H9 (cell line): Measurements from ENCODE around the gene VIM. TPM values are rescaled to one million over a fixed set of nuclear protein-coding genes. Genes with fewer than 3 reads are reported as not detected.

Experiments
- DNase-seq: peaks from one replicate; pipeline ENCODE4 v3.0.0-alpha.2; 2017
- H2AFZ ChIP-seq: one replicate; pipeline ENCODE4 v1.6.1; 2013; ENCODE audit warnings: mild to moderate bottlenecking, low read length, control low read depth, moderate library complexity
- H2AK5ac ChIP-seq: 2 replicates; pipeline ENCODE4 v1.6.1; 2013; ENCODE audit warnings: low read length, control low read depth, mixed read lengths; ENCODE audit not compliant: insufficient read length
- H2BK120ac ChIP-seq: one replicate; pipeline ENCODE4 v1.6.1; 2013; ENCODE audit warnings: low read depth, mild to moderate bottlenecking, low read length, control low read depth, inconsistent platforms; ENCODE audit not compliant: poor library complexity, severe bottlenecking
- H2BK12ac ChIP-seq: 2 replicates; pipeline ENCODE4 v1.6.1; 2013; ENCODE audit warnings: low read length, control low read depth, mixed read lengths, low read depth; ENCODE audit not compliant: insufficient read length
- H2BK15ac ChIP-seq: 2 replicates; pipeline ENCODE4 v1.6.1; 2013; ENCODE audit warnings: low read depth, low read length, control low read depth
- H2BK20ac ChIP-seq: one replicate; pipeline ENCODE4 v1.6.1; 2013; ENCODE audit warnings: low read depth, mild to moderate bottlenecking, low read length, control low read depth, inconsistent platforms; ENCODE audit not compliant: poor library complexity, severe bottlenecking
- H2BK5ac ChIP-seq: 2 replicates; pipeline ENCODE4 v1.6.1; 2013; ENCODE audit warnings: low read length, control low read depth, mixed read lengths; ENCODE audit not compliant: insufficient read length
- H3K14ac ChIP-seq: 2 replicates; pipeline ENCODE4 v1.6.1; 2013; ENCODE audit warnings: low read length, control low read depth; ENCODE audit not compliant: insufficient read depth
- H3K18ac ChIP-seq: 2 replicates; pipeline ENCODE4 v1.6.1; 2013; ENCODE audit warnings: low read depth, mild to moderate bottlenecking, mixed read lengths, low read length, control low read depth; ENCODE audit not compliant: insufficient read length
- H3K23ac ChIP-seq: 2 replicates; pipeline ENCODE4 v1.6.1; 2013; ENCODE audit warnings: low read length, control low read depth, mixed read lengths, low read depth; ENCODE audit not compliant: insufficient read length
- H3K23me2 ChIP-seq: 2 replicates; pipeline ENCODE4 v1.6.1; 2013; ENCODE audit warnings: low read depth, mild to moderate bottlenecking, mixed read lengths, low read length, control low read depth; ENCODE audit not compliant: insufficient read length, poor library complexity, severe bottlenecking
- H3K27ac ChIP-seq: 2 replicates; pipeline ENCODE4 v1.5.1; 2013; ENCODE audit warnings: low read length, control low read depth, mixed read lengths, low read depth; ENCODE audit not compliant: insufficient read length
- H3K27me3 ChIP-seq: 2 replicates; pipeline ENCODE4 v1.6.1; 2013; ENCODE audit warnings: low read length, control low read depth, inconsistent platforms; ENCODE audit not compliant: insufficient read depth
- H3K4ac ChIP-seq: 2 replicates; pipeline ENCODE4 v1.6.1; 2013; ENCODE audit warnings: low read depth, mild to moderate bottlenecking, control low read depth, inconsistent platforms, low read length, moderate library complexity
- H3K4me1 ChIP-seq: 2 replicates; pipeline ENCODE4 v1.6.1; 2013; ENCODE audit warnings: low read length, control low read depth, inconsistent platforms; ENCODE audit not compliant: insufficient read depth
- H3K4me2 ChIP-seq: 2 replicates; pipeline ENCODE4 v1.6.1; 2013; ENCODE audit warnings: low read length, control low read depth, mixed read lengths; ENCODE audit not compliant: insufficient read length, insufficient read depth
- H3K56ac ChIP-seq: 2 replicates; pipeline ENCODE4 v1.6.1; 2013; ENCODE audit warnings: low read depth, mild to moderate bottlenecking, mixed read lengths, low read length, control low read depth; ENCODE audit not compliant: insufficient read length
- H3K79me1 ChIP-seq: 2 replicates; pipeline ENCODE4 v1.6.1; 2013; ENCODE audit warnings: low read depth, mild to moderate bottlenecking, moderate library complexity, low read length, control low read depth, inconsistent platforms; ENCODE audit not compliant: insufficient read depth, poor library complexity, severe bottlenecking
- H3K79me2 ChIP-seq: 2 replicates; pipeline ENCODE4 v1.6.1; 2013; ENCODE audit warnings: low read length, control low read depth, inconsistent platforms; ENCODE audit not compliant: insufficient read depth
- H3K9ac ChIP-seq: 2 replicates; pipeline ENCODE4 v1.6.1; 2013; ENCODE audit warnings: low read length, control low read depth, mixed read lengths; ENCODE audit not compliant: insufficient read length; ENCODE audit errors: extremely low read depth
- H3K9me3 ChIP-seq: one replicate; pipeline ENCODE4 v1.6.1; 2013; ENCODE audit warnings: low read depth, low read length, inconsistent platforms; ENCODE audit not compliant: control insufficient read depth
- H3T11ph ChIP-seq: one replicate; pipeline ENCODE4 v1.6.1; 2013; ENCODE audit warnings: mild to moderate bottlenecking, low read length, control low read depth, inconsistent platforms
- H4K20me1 ChIP-seq: one replicate; pipeline ENCODE4 v1.6.1; 2013; ENCODE audit not compliant: control insufficient read depth, insufficient read length, insufficient read depth
- H4K5ac ChIP-seq: 2 replicates; pipeline ENCODE4 v1.6.1; 2013; ENCODE audit warnings: low read depth, mild to moderate bottlenecking, mixed read lengths, low read length, control low read depth; ENCODE audit not compliant: insufficient read length
- H4K8ac ChIP-seq: replicated peaks from 2 replicates; pipeline ENCODE4 v1.6.1; 2013; ENCODE audit warnings: low read length, control low read depth, mixed read lengths, low read depth; ENCODE audit not compliant: insufficient read length
- H4K91ac ChIP-seq: 2 replicates; pipeline ENCODE4 v1.6.1; 2013; ENCODE audit warnings: low read depth, mild to moderate bottlenecking, moderate library complexity, mixed read lengths, low read length, control low read depth; ENCODE audit not compliant: insufficient read length
- H3K27ac Mint-ChIP-seq, 3 experiments: 2 replicates in 2 of 3; 3 replicates in 1 of 3; pipeline ENCODE4 v1.8.0; 2020 to 2021; ENCODE audit warnings: mixed read lengths in 3 of 3, mild to moderate bottlenecking in 1 of 3, moderate library complexity in 1 of 3
- H3K27me3 Mint-ChIP-seq: 2 replicates; pipeline ENCODE4 v1.8.0; 2021; ENCODE audit warnings: low read depth, mild to moderate bottlenecking, moderate library complexity, mixed read lengths
- H3K36me3 Mint-ChIP-seq, 3 experiments: 2 replicates in 2 of 3; 3 replicates in 1 of 3; pipeline ENCODE4 v1.8.0; 2020 to 2021; ENCODE audit warnings: low read depth in 3 of 3, mixed read lengths in 3 of 3; ENCODE audit not compliant: insufficient read depth in 1 of 3
- H3K4me1 Mint-ChIP-seq, 2 experiments: 2 replicates each; pipeline ENCODE4 v1.8.0; 2020; ENCODE audit warnings: mixed read lengths in 2 of 2
- H3K4me3 Mint-ChIP-seq, 2 experiments: 2 replicates in 1 of 2; 3 replicates in 1 of 2; pipeline ENCODE4 v1.8.0; 2020 to 2021; ENCODE audit warnings: mild to moderate bottlenecking in 2 of 2, mixed read lengths in 2 of 2, moderate library complexity in 1 of 2
- H3K9me3 Mint-ChIP-seq, 2 experiments: 2 replicates in 1 of 2; 3 replicates in 1 of 2; pipeline ENCODE4 v1.8.0; 2020; ENCODE audit warnings: mild to moderate bottlenecking in 2 of 2, mixed read lengths in 2 of 2, moderate library complexity in 1 of 2
- CTCF ChIP-seq: fragments of 200-600 bp; sonication (generic); conservative IDR thresholded peaks from 3 replicates; pipeline ENCODE4 v1.8.0; 2021; ENCODE audit warnings: antibody characterized with exemption, mild to moderate bottlenecking
- WGBS: extraction: QIAGEN DNeasy Blood & Tissue Kit; methylation state at CpG from one replicate; pipeline ENCODE4 v1.1.7; 2013; ENCODE audit warnings: missing lambda C conversion rate, low lambda C conversion rate, mixed read lengths; ENCODE audit not compliant: insufficient read length; ENCODE audit errors: extremely low coverage; 5-methylcytosine and 5-hydroxymethylcytosine counted together
- total RNA-seq: library from RNA; stranded (reverse); gene quantifications from 2 replicates; pipeline ENCODE4 v1.2.1, GENCODE V29; 2021

The VIM gene
- total RNA-seq, 1 experiment from 2014 or later = 232 TPM

DNA sequence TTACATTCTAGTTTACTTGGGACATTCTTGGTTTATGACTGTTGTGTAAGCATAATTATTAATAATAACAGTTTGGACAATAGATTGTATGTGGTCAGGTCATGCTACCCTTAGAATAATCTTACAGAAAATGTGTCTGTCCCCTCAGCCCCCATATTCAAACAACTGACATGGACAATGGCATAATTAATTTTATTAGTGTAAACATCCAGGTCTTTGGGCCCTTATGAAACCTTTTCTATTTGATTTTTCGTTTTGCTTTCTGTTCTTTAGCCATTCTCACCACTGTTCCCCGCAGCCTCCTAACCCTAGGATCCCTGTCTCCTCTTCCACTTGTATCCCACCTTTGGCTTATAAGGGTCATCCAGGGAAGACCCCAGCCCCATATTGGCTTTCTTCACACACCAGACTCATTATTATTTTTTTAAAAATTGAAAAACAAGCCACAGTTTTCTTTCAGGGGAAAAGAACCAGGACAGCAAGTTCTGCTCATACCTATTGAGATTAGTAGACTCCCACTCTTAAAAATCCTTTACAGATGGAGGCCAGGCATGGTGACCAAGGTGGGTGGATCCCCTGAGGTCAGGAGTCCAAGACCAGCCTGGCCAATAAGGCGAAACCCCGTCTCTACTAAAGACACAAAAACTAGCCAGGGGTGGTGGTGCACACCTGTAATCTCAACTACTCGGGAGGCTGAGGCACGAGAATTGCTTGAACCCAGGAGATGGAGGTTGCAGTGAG lies 11.5 kb downstream of the VIM start:
- H3K4me3 Mint-ChIP-seq = no peak overlapping the region
- no peaks in the 10 kb centered on the region for H4K20me1 ChIP-seq
- no peak for DNase-seq

More for the DNA sequence above, 11.5 kb downstream of the VIM start:
- Histone ChIP-seq H2BK120ac (no peak overlapping the region), H3K18ac (no peak overlapping the region), H2BK12ac (no peak overlapping the region), H2BK5ac (no peak overlapping the region), H4K5ac (no peak overlapping the region), H3K4ac (no peak overlapping the region), H2AFZ (no peak overlapping the region), H3K79me2 (no peaks in the 10 kb centered on the region), H3K56ac (no peak overlapping the region), H3K23ac (no peak overlapping the region), H3K4me2 (no peak overlapping the region), H3K4me1 (no peaks in the 10 kb centered on the region), H3K9ac (no peak overlapping the region), H2AK5ac (no peak overlapping the region), H3K14ac (no peak overlapping the region), H2BK15ac (no peak overlapping the region), H3K9me3 (no peaks in the 10 kb centered on the region), H3K27ac (no peak overlapping the region), H4K8ac (no peak overlapping the region), H3K79me1 (no peaks in the 10 kb centered on the region), H3T11ph (no peak overlapping the region), H3K27me3 (no peaks in the 10 kb centered on the region), H4K91ac (no peak overlapping the region), H2BK20ac (no peak overlapping the region), H3K23me2 (no peaks in the 10 kb centered on the region)
- no peaks in the 10 kb centered on the region for H3K4me1 Mint-ChIP-seq
- no CpG with 5 or more reads among the region's 6 CpGs for WGBS
- TF ChIP-seq CTCF = no peak
- no peaks in the 10 kb centered on the region for H3K9me3 Mint-ChIP-seq
- H3K36me3 Mint-ChIP-seq = peaks cover 14 to 31% (median 28%) of the 10 kb centered on the region in 3 experiments
- no peak overlapping the region; a peak in 1 of 7 replicates for H3K27ac Mint-ChIP-seq
- no peaks in the 10 kb centered on the region for H3K27me3 Mint-ChIP-seq
